ENCODE measurements around the gene DLG2.

DLG2 gene

GRCh38 chr11:84144531-84144930 lies 1482.6 kb downstream of the DLG2 start:
- TF ChIP-seq POLR2AphosphoS5 (IDR thresholded peaks at IDR 0.05; ENCODE audit: low read depth) (no peak), GABPA (IDR thresholded peaks at IDR 0.05; ENCODE audit: low read depth) (no peak), REST (IDR thresholded peaks at IDR 0.05; ENCODE audit: insufficient replicate concordance, low read depth) (no peak), SPI1 (IDR thresholded peaks at IDR 0.05; ENCODE audit: borderline replicate concordance, low read depth) (no peak)
- TF ChIP-seq, protein P1, sequence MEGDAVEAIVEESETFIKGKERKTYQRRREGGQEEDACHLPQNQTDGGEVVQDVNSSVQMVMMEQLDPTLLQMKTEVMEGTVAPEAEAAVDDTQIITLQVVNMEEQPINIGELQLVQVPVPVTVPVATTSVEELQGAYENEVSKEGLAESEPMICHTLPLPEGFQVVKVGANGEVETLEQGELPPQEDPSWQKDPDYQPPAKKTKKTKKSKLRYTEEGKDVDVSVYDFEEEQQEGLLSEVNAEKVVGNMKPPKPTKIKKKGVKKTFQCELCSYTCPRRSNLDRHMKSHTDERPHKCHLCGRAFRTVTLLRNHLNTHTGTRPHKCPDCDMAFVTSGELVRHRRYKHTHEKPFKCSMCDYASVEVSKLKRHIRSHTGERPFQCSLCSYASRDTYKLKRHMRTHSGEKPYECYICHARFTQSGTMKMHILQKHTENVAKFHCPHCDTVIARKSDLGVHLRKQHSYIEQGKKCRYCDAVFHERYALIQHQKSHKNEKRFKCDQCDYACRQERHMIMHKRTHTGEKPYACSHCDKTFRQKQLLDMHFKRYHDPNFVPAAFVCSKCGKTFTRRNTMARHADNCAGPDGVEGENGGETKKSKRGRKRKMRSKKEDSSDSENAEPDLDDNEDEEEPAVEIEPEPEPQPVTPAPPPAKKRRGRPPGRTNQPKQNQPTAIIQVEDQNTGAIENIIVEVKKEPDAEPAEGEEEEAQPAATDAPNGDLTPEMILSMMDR (IDR thresholded peaks at IDR 0.05; ENCODE audit: insufficient read depth, low read length): no peak
- no peaks in the 10 kb centered on the region for H3K27me3 ChIP-seq (ENCODE audit: insufficient read depth, poor library complexity, severe bottlenecking)
- H3K27ac ChIP-seq (replicated peaks): no peak overlapping the region
- DNase-seq (ENCODE audit: low read depth in 1 of 2, low spot score in 1 of 2): no peak
- H3K4me3 ChIP-seq (replicated peaks; ENCODE audit: insufficient read depth, low read length): no peak overlapping the region

GRCh38 chr11:84142411-84142810 lies 1484.7 kb downstream of the DLG2 start:
- no peak for DNase-seq (ENCODE audit: low read depth in 1 of 2, low spot score in 1 of 2)
- no peak overlapping the region for H3K27ac ChIP-seq (replicated peaks)

GRCh38 chr11:84140386-84141169 lies 1486.6 kb downstream of the DLG2 start:
- no peak overlapping the region for H3K4me3 ChIP-seq (replicated peaks; ENCODE audit: insufficient read depth, low read length)
- TF ChIP-seq REST (IDR thresholded peaks at IDR 0.05; ENCODE audit: insufficient replicate concordance, low read depth) (no peak), GABPA (IDR thresholded peaks at IDR 0.05; ENCODE audit: low read depth) (no peak), POLR2AphosphoS5 (IDR thresholded peaks at IDR 0.05; ENCODE audit: low read depth) (no peak), SPI1 (IDR thresholded peaks at IDR 0.05; ENCODE audit: borderline replicate concordance, low read depth) (no peak)
- TF ChIP-seq, protein P1 (IDR thresholded peaks at IDR 0.05; ENCODE audit: insufficient read depth, low read length): no peak
- H3K27ac ChIP-seq (replicated peaks): no peak overlapping the region
- no peaks in the 10 kb centered on the region for H3K27me3 ChIP-seq (ENCODE audit: insufficient read depth, poor library complexity, severe bottlenecking)
- DNase-seq (ENCODE audit: low read depth in 1 of 2, low spot score in 1 of 2): no peak

More at GRCh38 chr11:84142411-84142810, 1484.7 kb downstream of the DLG2 start:
- Histone ChIP-seq H3K4me3 (replicated peaks; ENCODE audit: insufficient read depth, low read length) (no peak overlapping the region), H3K27me3 (ENCODE audit: insufficient read depth, poor library complexity, severe bottlenecking) (no peaks in the 10 kb centered on the region)
- TF ChIP-seq, protein P1 (IDR thresholded peaks at IDR 0.05; ENCODE audit: insufficient read depth, low read length): no peak
- TF ChIP-seq GABPA (IDR thresholded peaks at IDR 0.05; ENCODE audit: low read depth) (no peak), REST (IDR thresholded peaks at IDR 0.05; ENCODE audit: insufficient replicate concordance, low read depth) (no peak), SPI1 (IDR thresholded peaks at IDR 0.05; ENCODE audit: borderline replicate concordance, low read depth) (no peak)
